ENCODE results near the gene CAMK2G.
A peak's percentile ranks its signal among the peaks of the same experiment; 100 is the strongest.

The CAMK2G gene

DNA sequence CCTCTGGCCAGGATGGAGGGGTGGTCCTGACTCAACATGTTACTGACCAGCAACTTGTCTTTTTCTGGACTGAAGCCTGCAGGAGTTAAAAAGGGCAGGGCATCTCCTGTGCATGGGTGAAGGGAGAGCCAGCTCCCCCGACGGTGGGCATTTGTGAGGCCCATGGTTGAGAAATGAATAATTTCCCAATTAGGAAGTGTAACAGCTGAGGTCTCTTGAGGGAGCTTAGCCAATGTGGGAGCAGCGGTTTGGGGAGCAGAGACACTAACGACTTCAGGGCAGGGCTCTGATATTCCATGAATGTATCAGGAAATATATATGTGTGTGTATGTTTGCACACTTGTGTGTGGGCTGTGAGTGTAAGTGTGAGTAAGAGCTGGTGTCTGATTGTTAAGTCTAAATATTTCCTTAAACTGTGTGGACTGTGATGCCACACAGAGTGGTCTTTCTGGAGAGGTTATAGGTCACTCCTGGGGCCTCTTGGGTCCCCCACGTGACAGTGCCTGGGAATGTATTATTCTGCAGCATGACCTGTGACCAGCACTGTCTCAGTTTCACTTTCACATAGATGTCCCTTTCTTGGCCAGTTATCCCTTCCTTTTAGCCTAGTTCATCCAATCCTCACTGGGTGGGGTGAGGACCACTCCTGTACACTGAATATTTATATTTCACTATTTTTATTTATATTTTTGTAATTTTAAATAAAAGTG, 42.6 kb upstream of the CAMK2G start:
- DNase-seq (ENCODE audit: low read depth): peak; percentile 46
- TF ChIP-seq, protein P1, sequence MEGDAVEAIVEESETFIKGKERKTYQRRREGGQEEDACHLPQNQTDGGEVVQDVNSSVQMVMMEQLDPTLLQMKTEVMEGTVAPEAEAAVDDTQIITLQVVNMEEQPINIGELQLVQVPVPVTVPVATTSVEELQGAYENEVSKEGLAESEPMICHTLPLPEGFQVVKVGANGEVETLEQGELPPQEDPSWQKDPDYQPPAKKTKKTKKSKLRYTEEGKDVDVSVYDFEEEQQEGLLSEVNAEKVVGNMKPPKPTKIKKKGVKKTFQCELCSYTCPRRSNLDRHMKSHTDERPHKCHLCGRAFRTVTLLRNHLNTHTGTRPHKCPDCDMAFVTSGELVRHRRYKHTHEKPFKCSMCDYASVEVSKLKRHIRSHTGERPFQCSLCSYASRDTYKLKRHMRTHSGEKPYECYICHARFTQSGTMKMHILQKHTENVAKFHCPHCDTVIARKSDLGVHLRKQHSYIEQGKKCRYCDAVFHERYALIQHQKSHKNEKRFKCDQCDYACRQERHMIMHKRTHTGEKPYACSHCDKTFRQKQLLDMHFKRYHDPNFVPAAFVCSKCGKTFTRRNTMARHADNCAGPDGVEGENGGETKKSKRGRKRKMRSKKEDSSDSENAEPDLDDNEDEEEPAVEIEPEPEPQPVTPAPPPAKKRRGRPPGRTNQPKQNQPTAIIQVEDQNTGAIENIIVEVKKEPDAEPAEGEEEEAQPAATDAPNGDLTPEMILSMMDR (IDR thresholded peaks at IDR 0.05; ENCODE audit: insufficient read depth, low read depth, low read length, missing control alignments): no peak
- H3K4me3 ChIP-seq (ENCODE audit: low read length): no peak overlapping the region

DNA sequence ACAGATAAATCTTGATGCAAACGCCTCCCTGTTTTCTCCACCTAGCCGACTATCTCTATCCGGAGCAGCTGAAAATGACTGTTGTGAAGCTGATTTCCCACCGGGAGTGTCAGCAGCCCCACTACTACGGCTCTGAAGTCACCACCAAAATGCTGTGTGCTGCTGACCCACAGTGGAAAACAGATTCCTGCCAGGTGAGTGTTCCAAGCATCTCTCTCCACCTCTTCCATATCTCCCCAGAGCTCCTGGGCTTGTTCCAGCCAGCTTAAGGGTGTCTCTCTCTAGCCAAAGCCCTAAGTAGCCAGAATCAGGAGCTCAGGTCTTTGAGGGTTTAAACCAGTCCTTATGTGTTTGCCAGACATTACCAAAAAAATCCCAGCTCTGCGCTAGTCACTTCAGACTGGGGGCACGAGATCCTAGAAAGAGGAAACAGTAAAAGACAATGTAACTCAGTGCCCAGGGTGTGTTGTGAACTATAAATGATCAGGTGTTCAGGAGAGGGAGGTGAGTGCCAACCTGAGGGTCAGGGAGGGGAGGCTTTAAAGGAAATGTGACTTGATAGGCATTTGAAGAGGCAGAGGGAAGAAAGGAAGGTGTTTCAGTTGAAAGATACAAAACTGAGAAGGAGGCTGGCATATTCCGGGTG, 41.0 kb upstream of the CAMK2G start:
- TF ChIP-seq, protein P1 (IDR thresholded peaks at IDR 0.05; ENCODE audit: insufficient read depth, low read depth, low read length, missing control alignments): no peak
- no peak overlapping the region for H3K4me3 ChIP-seq (ENCODE audit: low read length)
- peak; percentile 64 for DNase-seq (ENCODE audit: low read depth)

DNA sequence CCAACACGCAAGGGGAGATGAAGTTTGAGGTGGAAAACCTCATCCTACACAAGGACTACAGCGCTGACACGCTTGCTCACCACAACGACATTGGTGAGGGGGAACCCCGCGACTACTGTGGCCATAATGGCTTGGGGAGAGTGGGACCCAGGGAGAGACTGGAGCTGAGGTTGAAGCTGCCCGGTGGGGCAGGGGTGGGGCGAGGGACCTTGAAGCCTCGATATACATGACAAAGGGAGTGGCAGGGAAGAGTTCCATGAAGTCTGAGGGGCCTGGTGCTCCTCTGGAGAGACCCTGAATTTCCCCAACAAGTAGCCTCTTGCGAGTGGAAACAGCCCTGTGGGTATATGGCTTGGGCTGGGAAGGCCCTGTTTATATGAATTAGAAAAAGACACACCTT, 39.7 kb upstream of the CAMK2G start:
- H3K4me3 ChIP-seq (ENCODE audit: low read length): no peak overlapping the region
- TF ChIP-seq, protein P1 (IDR thresholded peaks at IDR 0.05; ENCODE audit: insufficient read depth, low read depth, low read length, missing control alignments): no peak
- no peak for DNase-seq (ENCODE audit: low read depth)

DNA sequence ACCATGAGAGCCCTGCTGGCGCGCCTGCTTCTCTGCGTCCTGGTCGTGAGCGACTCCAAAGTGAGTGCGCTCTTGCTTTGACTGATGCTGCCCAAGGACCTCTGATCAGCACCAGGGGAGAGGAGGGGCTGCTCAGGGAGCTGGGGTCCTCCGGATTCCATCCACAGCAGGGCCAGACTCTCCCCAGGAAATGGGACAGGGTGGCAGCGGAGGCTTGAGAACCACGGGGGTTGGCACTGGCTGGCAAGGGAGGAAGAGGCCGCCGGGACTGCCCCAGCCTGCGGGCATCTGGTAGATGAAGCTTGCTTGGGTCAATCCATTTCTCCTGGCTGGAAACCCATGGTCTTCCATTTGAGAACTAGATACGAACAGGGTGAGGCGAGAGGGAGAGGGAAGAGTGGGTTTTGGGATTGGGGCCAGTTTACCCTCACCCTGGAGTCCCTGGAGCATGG, 37.2 kb upstream of the CAMK2G start:
- DNase-seq (ENCODE audit: low read depth): peak; percentile 43
- TF ChIP-seq, protein P1 (IDR thresholded peaks at IDR 0.05; ENCODE audit: insufficient read depth, low read depth, low read length, missing control alignments): no peak
- H3K4me3 ChIP-seq (ENCODE audit: low read length): peak overlapping the region; percentile 65

DNA sequence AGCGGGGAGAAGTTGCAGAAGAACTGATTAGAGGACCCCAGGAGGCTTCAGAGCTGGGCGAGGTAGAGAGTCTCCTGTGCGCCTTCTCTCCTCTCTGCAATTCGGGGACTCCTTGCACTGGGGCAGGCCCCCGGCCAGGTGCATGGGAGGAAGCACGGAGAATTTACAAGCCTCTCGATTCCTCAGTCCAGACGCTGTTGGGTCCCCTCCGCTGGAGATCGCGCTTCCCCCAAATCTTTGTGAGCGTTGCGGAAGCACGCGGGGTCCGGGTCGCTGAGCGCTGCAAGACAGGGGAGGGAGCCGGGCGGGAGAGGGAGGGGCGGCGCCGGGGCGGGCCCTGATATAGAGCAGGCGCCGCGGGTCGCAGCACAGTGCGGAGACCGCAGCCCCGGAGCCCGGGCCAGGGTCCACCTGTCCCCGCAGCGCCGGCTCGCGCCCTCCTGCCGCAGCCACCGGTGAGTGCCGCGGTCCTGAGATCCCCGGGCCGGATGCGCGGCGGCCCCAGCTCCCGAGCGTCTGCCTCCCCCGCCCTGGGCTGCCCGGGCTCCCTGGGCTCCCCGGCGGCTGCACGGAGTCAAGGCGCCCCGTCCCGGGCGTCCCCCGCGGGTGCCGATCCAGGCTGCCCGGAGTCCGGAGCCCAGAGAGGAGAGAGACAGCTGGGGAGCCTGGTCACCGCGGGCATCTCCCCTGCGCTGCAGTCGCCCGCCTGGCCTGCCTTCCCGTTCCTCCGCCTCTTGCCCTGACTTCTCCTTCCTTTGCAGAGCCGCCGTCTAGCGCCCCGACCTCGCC, 36.6 kb upstream of the CAMK2G start, which contains the start of gene PLAU:
Gene PLAU, plus strand, starts transcription at position 369 of the 789 bp plus-strand sequence. CDS start 424 bp downstream, outside the sequence.
- peak; percentile 69 for DNase-seq (ENCODE audit: low read depth)
- TF ChIP-seq, protein P1 (IDR thresholded peaks at IDR 0.05; ENCODE audit: insufficient read depth, low read depth, low read length, missing control alignments): no peak
- H3K4me3 ChIP-seq (ENCODE audit: low read length): peak within 1 kb of the TSS; percentile 65

DNA sequence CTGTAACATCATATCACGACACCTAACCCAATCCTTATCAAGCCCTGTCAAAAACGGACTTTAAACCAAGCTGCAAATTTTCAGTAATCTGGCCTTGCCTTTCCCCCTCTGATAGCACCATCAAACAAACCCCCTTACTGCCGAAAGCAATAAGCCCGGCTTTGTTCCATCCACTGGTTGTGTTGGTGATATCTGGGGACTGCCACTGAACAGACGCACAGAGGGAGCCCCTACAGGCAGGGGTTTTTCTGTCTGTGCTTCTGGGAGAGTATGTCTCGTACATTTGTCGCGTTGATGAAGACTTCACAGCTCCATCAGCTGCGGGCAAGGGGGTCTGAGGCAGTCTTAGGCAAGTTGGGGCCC, 36.0 kb upstream of the CAMK2G start:
- TF ChIP-seq, protein P1 (IDR thresholded peaks at IDR 0.05; ENCODE audit: insufficient read depth, low read depth, low read length, missing control alignments): no peak
- H3K4me3 ChIP-seq (ENCODE audit: low read length): peak overlapping the region; percentile 65

More for the DNA sequence above, 36.0 kb upstream of the CAMK2G start:
- peak; percentile 43 for DNase-seq (ENCODE audit: low read depth)
